Measurements from ENCODE around the gene CUL3. TPM values are rescaled to one million over a fixed set of nuclear protein-coding genes. Genes with fewer than 3 reads are reported as not detected.
"Not testable (repeated sequence)": the region's sequence is repeated elsewhere in the genome, so short reads cannot be mapped to it uniquely, and the experiment has no call there.

CUL3 gene
- total RNA-seq, 4 donors from 2014 or later = 68.5 to 75.1 (median 70.8) TPM

GRCh38 chr2:224507789-224508188 is 77.4 kb downstream of the CUL3 start:
- H3K9me3 ChIP-seq = no peaks in the 10 kb centered on the region
- H3K4me3 ChIP-seq = no peak overlapping the region
- TF ChIP-seq POLR2A (IDR thresholded peaks at IDR 0.05) = no peak
- no peak for TF ChIP-seq EP300 (IDR thresholded peaks at IDR 0.05)
- no peak for TF ChIP-seq CTCF (IDR thresholded peaks at IDR 0.05)
- no peak for TF ChIP-seq POLR2AphosphoS5 (IDR thresholded peaks at IDR 0.05)
- H3K36me3 ChIP-seq = peaks cover 0 to 40% of the 10 kb centered on the region in 2 donors
- no peaks in the 10 kb centered on the region for H3K27me3 ChIP-seq
- H3K4me1 ChIP-seq = no peaks in the 10 kb centered on the region
- no peak for ATAC-seq
- H3K27ac ChIP-seq = no peak overlapping the region
- 92 to 100% methylated on average over 1 of the region's 1 CpG for WGBS, 2 donors (ENCODE audit: low coverage in 1 of 2)

- Histone ChIP-seq H3K36me3 (peaks cover 0 to 44% of the 10 kb centered on the region in 2 donors), H3K4me3 (no peak overlapping the region), H3K27ac (no peak overlapping the region), H3K4me1 (no peaks in the 10 kb centered on the region), H3K9me3 (no peaks in the 10 kb centered on the region), H3K27me3 (no peaks in the 10 kb centered on the region)
- 100% methylated on average over 1 of the region's 1 CpG for WGBS, 2 donors (ENCODE audit: low coverage in 1 of 2)
- no peak for TF ChIP-seq EP300 (IDR thresholded peaks at IDR 0.05)
- TF ChIP-seq POLR2A (IDR thresholded peaks at IDR 0.05) = no peak
- TF ChIP-seq POLR2AphosphoS5 (IDR thresholded peaks at IDR 0.05) = no peak
- no peak for TF ChIP-seq CTCF (IDR thresholded peaks at IDR 0.05)
- ATAC-seq = no peak
Observed at GRCh38 chr2:224506494-224506893, 78.7 kb downstream of the CUL3 start.

- Histone ChIP-seq H3K4me1 (no peaks in the 10 kb centered on the region), H3K27me3 (no peaks in the 10 kb centered on the region), H3K9me3 (no peaks in the 10 kb centered on the region), H3K4me3 (no peak overlapping the region), H3K36me3 (peaks cover 0 to 93% of the 10 kb centered on the region in 2 donors), H3K27ac (no peak overlapping the region)
- 86 to 90% methylated on average over 3 of the region's 3 CpGs for WGBS, 2 donors (ENCODE audit: low coverage in 1 of 2)
- TF ChIP-seq EP300 (IDR thresholded peaks at IDR 0.05) (no peak), POLR2AphosphoS5 (IDR thresholded peaks at IDR 0.05) (no peak), CTCF (IDR thresholded peaks at IDR 0.05) (no peak), POLR2A (IDR thresholded peaks at IDR 0.05) (no peak)
- ATAC-seq = no peak
Observed at GRCh38 chr2:224498991-224499390, 86.2 kb downstream of the CUL3 start.

- Histone ChIP-seq H3K27me3 (no peaks in the 10 kb centered on the region), H3K27ac (no peak overlapping the region), H3K9me3 (no peaks in the 10 kb centered on the region), H3K4me1 (no peaks in the 10 kb centered on the region), H3K4me3 (no peak overlapping the region), H3K36me3 (peaks cover 0 to 40% of the 10 kb centered on the region in 2 donors)
- ATAC-seq = no peak
- WGBS, 2 donors (ENCODE audit: low coverage in 1 of 2) = 85 to 100% methylated on average over 1 of the region's 2 CpGs
- TF ChIP-seq EP300 (IDR thresholded peaks at IDR 0.05) = no peak
- no peak for TF ChIP-seq POLR2AphosphoS5 (IDR thresholded peaks at IDR 0.05)
- TF ChIP-seq POLR2A (IDR thresholded peaks at IDR 0.05) = no peak
- TF ChIP-seq CTCF (IDR thresholded peaks at IDR 0.05) = no peak
Observed at GRCh38 chr2:224492531-224492930, 92.6 kb downstream of the CUL3 start.

- not testable (repeated sequence) for H3K9me3 ChIP-seq, H3K27me3 ChIP-seq, H3K4me3 ChIP-seq, H3K27ac ChIP-seq, ATAC-seq
- Histone ChIP-seq H3K4me1 (peaks cover 0 to 25% (median 6%) of the 10 kb centered on the region in 3 donors), H3K36me3 (peaks cover 0 to 23% of the 10 kb centered on the region in 2 donors)
- 97 to 100% methylated on average over 4 of the region's 4 CpGs for WGBS, 2 donors (ENCODE audit: low coverage in 1 of 2)
Observed at GRCh38 chr2:224487940-224488339, 97.2 kb downstream of the CUL3 start.

Data from gastroesophageal sphincter (tissue), 4 donors.